Hematopoietic multipotent progenitor cell treated with erythropoietin and hydrocortisone succinate and interleukin-3 and kit ligand, for 8 days (in vitro differentiated cells): Measurements from ENCODE around the gene ZFTA.

Source experiments
- DNase-seq: peaks from one replicate; pipeline ENCODE4 v3.0.0-alpha.2; 2015

Gene ZFTA

GRCh38 chr11:63745304-63746170 is 23.0 kb downstream of the ZFTA start:
- peak; percentile 67 for DNase-seq

GRCh38 chr11:63738720-63739360 is 29.7 kb downstream of the ZFTA start:
- DNase-seq = peak; percentile 78

GRCh38 chr11:63737718-63738117 is 30.9 kb downstream of the ZFTA start:
- DNase-seq = peak; percentile 58

- DNase-seq = no peak
These were observed 31.7 kb downstream of the ZFTA start for GRCh38 chr11:63736864-63737263.

GRCh38 chr11:63729326-63729725 is 39.2 kb downstream of the ZFTA start:
- DNase-seq = no peak

GRCh38 chr11:63720611-63721010 is 48.0 kb downstream of the ZFTA start:
- no peak for DNase-seq

GRCh38 chr11:63719987-63720386 is 48.6 kb downstream of the ZFTA start:
- DNase-seq = peak; percentile 47

- no peak for DNase-seq
These were observed 49.6 kb downstream of the ZFTA start for GRCh38 chr11:63719001-63719400.
